Activated CD4-positive, alpha-beta T cell treated with anti-CD3 and anti-CD28 coated beads for 1 hour (primary cell): ENCODE results near the gene SEPTIN1.

ENCODE experiments used
- DNase-seq: peaks from one replicate; pipeline ENCODE4 v3.0.0-alpha.2; 2020

The SEPTIN1 gene, protein sequence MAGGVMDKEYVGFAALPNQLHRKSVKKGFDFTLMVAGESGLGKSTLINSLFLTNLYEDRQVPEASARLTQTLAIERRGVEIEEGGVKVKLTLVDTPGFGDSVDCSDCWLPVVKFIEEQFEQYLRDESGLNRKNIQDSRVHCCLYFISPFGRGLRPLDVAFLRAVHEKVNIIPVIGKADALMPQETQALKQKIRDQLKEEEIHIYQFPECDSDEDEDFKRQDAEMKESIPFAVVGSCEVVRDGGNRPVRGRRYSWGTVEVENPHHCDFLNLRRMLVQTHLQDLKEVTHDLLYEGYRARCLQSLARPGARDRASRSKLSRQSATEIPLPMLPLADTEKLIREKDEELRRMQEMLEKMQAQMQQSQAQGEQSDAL

DNA sequence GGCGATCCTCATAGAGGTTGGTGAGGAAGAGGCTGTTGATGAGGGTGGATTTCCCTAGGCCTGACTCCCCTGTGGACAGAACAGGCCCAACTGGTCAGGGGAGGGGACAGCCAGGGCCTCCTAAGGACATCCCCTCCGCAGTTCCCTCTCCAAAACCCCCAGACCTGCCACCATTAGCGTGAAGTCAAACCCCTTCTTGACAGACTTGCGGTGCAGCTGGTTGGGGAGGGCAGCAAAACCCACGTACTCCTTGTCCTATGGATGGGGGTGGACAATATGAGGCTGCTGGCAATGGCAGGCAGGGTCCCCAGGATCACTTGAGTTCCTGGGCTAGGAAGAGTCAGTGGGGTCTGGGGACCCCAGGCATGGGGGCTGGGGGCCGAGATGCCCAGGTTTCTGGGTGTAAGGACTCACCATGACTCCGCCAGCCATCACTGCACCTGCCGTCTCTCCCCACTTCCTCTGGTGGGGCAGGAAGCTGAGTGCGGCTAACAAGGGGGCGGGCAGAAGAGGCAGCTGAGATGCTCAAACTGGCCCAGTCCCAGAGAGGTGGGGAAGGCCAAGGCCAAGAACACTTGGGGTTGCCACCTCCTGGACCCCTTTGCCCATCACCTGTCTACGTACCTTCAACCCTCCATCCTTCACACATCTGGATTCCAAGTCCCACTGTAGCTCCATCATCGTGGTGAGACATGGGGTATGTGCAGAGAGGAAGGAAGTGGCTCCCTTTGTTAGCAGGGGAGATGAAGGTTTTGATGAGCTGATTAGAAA lies at the start of gene SEPTIN1:
Gene SEPTIN1 (minus strand): TSS at position 451 of the 771 bp plus-strand sequence. CDS start 19 bp downstream, at position 432.
- peak; percentile 64 for DNase-seq

DNA sequence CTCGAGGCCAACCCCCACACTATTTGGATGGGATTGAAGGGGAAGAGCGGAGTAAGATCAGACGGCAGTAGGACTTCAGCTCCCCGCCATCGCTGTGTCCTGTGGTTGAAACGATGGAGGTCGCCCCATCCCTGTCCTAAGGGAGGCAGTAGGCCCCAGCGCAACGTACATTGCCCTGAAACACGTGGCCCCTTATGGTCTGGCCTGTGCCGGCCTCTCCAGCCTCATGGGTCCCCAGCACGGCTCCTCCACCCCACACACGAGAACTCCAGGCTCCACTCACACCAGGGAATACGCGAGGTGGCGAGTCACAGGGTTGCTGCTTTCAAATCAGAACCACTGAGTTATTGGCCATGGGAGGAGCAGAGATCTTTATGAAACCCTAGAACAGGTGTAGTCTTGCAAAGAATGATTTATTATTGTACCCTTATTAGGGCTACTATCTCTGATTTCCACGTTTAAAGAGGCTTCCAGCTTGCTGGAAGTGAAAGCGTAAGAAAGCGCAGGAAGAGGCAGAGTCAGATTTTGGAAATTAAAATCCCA lies 48.1 kb upstream of the SEPTIN1 start:
- DNase-seq, result no peak

DNA sequence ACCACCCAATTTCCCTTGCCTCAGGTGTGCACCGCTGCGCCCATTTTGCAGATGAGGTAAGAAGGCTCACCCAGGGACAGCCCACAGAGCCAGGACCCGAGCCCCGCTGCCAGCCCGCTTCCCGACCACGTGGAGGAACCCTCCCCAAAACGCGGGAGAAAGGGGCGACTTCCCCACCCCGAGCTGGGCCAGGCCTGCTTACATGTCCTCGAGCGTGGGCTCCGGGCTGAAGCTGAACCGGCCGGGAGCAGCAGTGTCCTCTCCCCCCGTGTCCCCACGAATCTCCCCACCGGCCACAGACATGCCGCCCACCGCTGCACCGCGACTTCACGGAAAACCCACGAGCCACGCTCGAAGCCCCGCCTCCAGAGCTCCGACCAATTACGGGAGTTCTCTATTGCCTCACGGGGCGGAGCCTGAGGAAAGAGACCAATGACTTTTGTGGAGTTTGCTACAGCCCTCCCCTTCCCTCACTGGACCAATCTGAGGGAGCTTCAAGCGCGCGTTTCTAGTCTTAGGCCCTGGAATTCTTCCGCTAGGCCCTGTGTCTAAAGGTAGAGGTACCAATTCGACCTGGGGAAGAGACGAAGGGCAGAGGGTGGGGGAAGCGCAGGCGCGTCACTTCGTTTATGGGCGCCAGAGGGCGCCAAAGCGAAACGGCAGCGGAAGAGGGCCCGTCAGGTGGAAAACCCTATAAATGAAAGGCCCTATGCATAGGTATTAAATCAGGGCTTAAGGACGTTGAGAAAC lies 47.5 kb upstream of the SEPTIN1 start, which contains the start of gene DCTPP1:
Gene DCTPP1 (minus strand): TSS at position 353 of the 750 bp plus-strand sequence. CDS start 50 bp downstream, at position 303.
- DNase-seq, result peak; percentile 88

DNA sequence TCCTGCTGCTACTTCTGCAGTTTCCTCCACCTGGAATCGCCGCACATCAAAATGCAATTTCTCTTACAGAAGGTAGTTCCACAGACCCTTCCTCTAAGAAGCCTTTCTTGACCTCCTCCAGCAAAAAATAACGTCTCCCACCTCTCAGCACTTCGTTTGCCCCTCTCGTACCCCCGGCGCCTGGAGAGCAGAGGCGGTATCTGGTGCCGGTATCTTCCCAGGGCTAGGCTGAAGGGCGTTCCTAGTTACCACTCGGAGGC lies 47.0 kb upstream of the SEPTIN1 start:
- DNase-seq, result no peak

DNA sequence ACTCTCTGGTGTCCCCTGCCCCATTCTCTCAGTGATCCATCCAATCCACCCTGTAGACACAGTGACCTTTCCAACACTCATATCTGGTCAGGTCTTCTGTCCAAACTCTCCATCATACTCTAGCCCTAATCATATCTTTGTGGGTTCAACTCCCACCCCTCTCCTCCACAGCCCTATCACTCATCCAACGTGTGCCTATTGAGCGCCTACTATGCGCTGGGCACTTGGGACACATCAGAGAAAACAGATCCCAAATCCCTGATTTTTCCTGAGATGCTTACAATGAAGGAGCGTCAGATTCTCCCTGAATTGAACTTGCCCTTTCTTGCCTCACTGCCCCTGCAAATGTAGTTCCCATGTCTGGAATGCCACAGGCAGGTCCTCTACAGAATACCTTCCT lies 45.7 kb upstream of the SEPTIN1 start:
- no peak for DNase-seq

DNA sequence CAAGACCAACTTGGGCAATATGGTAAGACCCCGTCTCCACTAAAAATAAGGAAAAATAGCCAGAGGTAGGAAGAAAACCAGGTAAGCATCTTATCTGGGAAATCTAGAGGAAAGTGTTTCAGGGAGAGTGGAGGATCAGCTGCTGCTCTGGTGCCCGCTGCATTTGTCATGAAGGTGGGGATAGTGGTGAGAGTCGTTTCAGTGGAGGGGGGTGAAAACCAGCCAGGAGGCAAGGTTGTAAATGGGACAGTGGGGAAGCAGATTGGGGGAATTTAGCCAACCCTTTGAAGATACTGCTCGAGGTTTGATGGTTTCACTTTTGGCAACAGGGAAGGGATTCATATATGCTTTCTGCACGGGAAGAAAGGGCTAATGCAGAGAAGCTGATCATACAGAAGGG lies 38.6 kb upstream of the SEPTIN1 start:
- no peak for DNase-seq

DNA sequence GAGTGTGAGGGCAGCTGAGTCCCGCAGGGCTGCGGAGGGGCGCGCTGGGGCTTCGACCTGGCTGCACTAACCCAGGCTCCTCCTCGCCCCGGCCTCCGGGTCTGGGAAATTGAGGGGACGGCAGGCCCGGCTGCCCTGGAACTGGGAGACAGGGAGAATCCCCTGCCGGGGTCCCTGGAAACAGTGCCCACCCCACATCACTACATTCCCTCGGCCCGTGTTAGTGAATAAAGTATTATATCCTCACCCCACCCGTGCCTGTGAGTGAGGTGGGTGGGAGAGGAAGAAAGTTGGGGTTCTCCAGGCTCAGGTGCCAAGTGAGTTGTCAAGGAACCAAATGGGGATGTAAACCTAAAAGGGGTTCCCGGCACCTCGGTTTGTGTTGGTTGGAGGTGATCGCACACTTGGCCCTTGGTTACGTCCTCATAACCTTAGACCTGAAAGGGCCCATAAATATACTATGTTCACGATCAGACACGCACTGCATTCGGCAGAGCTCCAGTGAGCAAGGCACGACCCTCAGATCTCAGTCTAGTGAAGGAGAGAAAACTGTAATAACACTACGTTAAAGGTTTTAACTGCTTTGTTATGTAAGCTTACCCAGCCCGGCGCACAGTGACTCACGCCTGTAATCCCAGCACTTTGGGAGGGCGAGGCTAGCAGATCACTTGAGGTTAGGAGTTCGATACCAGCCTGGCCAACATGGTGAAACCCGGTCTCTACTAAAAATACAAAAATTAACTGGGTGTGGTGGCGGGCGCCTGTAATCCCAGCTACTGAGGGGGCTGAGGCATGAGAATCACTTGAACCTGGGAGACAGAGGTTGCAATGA lies 36.2 kb upstream of the SEPTIN1 start:
- no peak for DNase-seq

DNA sequence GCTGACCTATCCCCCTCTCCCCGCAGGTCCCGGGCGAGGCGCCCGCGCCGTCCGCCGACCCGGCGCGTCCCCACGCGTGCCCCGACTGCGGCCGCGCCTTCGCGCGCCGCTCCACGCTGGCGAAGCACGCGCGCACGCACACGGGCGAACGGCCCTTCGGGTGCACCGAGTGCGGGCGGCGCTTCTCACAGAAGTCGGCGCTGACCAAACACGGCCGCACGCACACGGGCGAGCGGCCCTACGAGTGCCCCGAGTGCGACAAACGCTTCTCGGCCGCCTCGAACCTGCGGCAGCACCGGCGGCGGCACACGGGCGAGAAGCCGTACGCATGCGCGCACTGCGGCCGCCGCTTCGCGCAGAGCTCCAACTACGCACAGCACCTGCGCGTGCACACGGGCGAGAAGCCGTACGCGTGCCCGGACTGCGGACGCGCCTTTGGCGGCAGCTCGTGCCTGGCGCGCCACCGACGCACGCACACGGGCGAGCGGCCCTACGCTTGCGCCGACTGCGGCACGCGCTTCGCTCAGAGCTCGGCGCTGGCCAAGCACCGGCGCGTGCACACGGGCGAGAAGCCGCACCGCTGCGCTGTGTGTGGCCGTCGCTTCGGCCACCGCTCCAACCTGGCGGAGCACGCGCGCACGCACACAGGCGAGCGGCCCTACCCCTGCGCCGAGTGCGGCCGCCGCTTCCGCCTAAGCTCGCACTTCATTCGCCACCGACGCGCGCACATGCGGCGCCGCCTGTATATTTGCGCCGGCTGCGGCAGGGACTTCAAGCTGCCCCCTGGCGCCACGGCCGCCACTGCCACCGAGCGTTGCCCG lies 35.4 kb upstream of the SEPTIN1 start:
- DNase-seq, result peak; percentile 85

DNA sequence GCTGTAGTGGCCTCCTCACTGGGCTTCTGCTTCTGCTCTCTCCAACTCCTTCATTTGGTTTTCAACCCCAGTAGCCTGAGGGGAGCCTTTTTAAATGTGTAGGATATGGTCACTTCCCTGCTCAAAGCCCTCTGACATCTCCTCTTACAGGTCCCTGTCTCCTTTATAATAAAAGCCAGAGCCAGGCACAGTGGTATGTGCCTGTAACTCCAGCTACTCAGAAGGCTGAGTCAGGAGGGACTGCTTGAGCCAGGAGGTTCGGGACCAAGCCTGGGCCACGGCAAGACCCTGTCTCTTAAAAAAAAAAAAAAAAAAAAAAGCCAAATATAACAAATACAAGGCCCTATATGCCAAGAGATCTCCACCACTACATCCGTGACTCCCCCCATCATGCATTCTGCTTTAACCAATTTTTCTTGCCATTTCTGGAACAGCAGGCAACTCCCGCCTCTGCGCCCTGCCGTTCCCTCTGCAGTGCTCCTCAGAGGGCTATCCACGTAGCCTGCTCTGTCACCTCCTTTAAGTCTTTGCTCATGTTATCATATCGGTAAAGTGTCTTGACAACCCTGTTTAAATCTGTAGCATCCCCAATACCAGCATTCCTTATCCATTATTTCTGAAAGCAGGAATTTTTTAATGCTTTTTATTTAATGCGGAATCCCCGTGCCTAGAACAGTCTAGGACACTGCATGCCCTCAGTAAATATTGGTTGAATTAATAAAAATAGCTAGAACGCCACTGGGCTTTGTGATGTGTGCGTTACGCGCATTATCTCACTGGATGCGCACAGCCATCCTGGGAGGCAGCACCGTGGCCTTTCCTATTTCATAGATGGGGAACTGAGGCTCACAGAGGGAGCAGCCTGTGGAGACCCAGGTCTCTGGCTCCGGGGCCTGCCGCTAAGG lies 34.5 kb upstream of the SEPTIN1 start:
- no peak for DNase-seq

DNA sequence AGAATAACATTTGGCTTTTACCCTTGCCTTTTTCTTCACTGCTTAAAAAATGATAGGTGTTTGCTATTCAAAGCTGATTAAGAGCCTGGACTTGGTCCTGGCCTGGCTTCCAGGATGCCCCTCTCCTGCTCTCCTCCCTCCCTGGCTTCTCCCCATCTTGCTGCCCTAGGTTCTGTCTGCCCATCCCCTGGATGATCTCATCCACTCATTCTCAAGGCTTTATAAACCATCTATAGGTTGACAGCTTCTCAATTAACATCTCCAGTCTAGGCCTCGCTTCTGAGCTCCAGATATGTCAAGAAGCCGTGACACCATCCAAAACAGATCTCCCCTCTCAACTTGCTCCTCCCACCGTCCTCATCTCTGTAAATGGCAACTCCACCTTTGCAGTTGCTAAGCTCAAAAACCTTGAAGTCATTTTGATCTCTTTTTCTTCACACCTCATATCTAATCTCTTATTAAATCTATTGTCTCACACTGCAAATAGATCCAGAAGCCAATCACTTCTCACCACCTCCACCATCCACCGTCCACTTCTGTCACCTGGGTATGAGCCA lies 33.8 kb upstream of the SEPTIN1 start:
- DNase-seq, result no peak

DNA sequence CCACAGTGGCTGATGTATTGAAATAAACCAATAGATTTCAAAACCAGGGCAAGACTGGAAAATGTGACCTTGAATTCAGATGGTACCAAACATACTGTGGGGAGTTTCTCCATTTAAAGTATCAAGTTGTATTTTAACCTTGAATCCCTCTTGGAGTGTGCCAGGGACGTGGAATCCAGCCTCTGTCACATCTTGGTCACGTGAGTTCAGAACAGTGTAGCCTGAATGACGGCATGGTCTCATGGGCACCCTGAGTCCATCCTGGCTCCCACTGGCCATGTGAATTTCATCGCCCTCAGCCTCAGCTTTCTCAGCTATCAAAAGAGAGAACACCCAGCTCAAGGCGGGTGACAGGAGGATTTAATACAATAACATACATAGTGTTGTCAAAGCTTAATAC lies 31.8 kb upstream of the SEPTIN1 start:
- no peak for DNase-seq

DNA sequence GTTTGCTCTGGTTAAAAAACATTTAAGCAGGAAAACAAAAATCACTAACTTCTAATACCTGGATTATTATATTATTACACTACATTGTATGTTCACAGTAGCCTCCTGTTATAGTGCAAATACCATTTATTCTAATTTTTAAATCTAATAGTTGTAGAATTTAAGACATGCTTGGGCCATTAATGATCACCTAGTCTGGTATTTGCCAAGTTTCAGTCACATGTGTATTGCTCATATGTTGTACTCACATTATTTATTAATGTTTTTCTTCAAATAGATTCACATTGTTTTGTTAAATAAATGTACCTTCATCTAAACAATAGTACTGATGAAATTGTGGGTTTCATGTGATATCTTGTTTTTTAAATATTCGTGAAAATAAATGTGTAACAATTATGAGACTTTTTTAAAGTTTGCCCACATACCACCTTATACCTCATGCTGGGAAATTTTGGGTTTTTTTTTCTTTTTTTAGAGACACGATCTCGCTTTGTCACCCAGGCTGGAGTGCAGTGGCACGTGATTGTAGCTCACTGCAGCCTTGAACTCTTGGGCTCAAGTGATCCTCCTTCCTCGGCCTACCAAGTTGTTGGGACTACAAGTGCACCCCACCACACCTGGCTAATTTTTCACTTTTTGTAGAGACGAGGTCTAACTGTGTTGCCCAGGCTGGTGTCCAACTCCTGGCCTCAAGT lies 30.9 kb upstream of the SEPTIN1 start:
- no peak for DNase-seq

DNA sequence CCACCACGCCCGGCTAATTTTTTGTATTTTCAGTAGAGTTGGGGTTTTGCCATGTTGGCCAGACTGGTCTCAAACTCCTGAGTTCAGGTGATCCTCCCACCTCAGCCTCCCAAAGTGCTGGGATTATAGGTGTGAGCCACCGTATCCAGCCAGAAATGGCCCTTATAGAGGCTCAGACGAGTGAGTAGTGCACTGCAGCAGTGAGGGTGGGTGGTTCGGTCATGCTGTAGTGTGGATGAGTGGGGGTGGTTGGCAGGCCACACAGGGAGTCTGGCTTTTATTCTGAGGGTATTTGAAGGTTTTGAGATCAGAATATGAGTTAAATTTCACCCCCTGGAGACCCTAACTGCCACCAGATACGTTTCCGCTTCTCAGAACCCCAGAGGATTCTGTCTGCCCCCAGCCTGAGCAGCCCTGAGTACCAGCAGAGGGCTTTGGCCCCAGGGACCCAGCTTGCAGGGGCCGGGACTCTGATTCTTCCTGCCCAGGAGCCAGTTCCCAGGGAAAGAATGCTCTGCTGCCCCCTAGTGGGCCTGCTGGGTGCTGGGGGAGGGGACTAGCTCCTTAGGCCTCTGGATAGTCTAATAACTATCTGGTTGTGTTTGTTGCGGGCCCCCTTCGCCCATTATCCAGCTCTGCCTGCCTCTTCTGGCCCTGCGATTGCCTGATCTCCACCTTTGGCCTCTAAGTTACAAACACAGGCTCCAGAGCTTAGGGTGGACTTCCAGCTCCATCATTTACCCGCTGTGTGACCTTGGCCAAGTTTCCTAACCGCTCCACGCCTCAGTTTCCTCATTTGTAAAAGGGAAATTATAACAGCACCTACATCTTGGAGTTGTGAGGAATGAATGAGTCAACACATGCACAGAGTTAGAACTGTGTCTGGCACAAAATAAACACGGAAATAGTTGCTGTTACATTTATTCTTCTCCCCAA lies 27.0 kb upstream of the SEPTIN1 start:
- DNase-seq, result peak; percentile 87

DNA sequence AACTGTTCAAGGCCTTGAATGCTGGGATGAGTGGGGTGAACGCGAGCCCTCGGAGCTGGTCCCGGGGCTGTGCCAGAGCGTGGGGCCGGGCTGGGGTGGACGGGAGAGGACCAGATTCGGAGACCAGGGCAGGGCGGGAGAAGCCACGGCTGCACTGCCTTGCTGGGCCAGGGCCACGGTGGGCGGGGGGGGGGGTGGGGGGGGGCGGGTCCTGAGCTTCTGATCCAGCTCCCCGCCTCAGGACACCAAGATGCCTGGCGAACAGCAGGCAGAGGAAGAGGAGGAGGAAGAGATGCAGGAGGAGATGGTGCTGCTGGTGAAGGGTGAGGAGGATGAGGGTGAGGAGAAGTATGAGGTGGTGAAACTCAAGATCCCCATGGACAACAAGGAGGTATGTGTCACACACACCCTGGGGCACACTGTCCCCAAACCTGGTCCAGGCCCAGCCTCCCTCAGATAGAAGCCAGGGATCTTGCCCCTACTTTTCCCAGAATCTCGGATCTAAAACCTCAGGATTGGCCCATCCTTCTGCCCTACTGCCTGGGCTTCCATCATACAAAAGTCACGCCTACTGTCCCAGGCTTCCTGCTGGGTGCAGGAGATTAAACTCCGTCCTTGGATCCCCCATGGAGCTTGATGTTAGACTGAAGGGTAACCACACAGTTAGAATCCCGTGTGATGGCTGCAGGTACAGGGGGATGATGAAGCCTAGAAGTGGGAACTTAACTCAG lies 25.6 kb upstream of the SEPTIN1 start:
- no peak for DNase-seq

DNA sequence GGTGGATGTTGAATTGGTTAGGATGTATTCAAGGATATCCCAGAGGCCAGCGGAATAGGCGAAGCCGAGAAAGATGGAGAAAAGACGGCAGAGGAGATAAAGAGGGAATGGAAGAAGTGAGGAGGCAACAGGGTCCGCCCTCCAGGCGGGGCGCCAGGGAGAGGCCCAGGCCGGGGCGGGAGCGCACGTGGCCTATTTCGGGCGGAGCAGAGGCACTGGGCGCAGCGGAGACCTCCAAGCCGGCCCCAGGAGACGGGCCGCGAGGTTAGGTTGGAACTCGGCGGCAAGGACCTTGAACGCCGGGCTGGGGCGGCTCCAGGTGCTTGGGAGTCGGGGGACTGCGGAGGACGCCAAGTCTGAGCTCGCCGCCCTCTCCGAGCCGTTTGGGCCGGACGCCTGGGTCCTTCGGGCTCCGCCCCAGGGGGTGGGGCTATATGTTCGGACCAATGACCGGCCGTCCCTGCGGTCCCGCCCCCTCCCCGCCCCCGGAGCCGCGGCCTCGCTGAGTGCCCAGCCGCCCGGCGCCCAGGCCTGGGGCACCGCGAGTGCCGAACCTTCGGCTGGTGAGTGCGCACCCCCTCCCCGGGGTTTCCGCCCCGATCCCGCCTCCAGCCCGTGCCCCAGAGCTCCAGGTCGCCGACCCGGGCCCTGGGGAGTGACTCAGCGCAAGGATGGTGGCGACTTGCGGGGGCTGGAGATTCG lies 24.9 kb upstream of the SEPTIN1 start, which contains the start of gene ZNF771:
Gene ZNF771 (plus strand): TSS at position 505 of the 702 bp plus-strand sequence. CDS start 448 bp downstream, outside the sequence.
- DNase-seq, result peak; percentile 76

DNA sequence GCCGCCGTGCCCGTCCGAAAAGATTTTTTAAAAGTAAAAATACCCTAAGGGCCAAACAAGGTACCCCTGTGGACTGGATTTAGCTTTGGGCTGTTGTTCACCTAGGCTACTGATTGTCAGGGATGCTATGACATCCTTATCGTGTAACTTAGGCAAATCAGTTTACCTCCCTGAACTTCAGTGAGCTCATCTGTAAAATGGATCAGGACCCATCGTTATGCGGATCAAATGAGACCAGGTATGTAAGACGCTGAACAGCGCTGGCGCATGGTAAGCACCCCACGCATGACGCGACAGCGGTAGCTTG lies 24.4 kb upstream of the SEPTIN1 start:
- no peak for DNase-seq
